Stomach (tissue), 9 donors: ENCODE data around the gene RGS6. TPM values are rescaled to one million over a fixed set of nuclear protein-coding genes. Genes with fewer than 3 reads are reported as not detected.

Experiments
- DNase-seq, 2 donors: peaks; one replicate each; pipeline versions ENCODE4 v3.0.0 to v3.0.0-alpha.2; 2013 to 2019
- H3K27ac ChIP-seq, 5 donors: fragments of 200-600 bp in 4 of 5; sonication (generic) in 4 of 5; one replicate each; pipeline ENCODE4 v1.5.1; 2013 to 2019; ENCODE audit warnings: mild to moderate bottlenecking in 1 of 5, moderate library complexity in 1 of 5
- H3K27me3 ChIP-seq, 3 donors: fragments of 200-600 bp; sonication (generic); one replicate each; pipeline ENCODE4 v1.5.1; 2017 to 2019; ENCODE audit warnings: mixed run types in 1 of 3
- H3K36me3 ChIP-seq, 4 donors: fragments of 200-600 bp; sonication (generic); 1 replicate in 3 of 4; 2 replicates in 1 of 4; pipeline ENCODE4 v1.5.1; 2016 to 2019
- H3K4me1 ChIP-seq, 4 donors: fragments of 200-600 bp; sonication (generic); one replicate each; pipeline ENCODE4 v1.5.1; 2016 to 2019
- H3K4me3 ChIP-seq, 4 donors: fragments of 200-600 bp; sonication (generic) in 3 of 4; one replicate each; pipeline ENCODE4 v1.5.1; 2016 to 2019; ENCODE audit warnings: mild to moderate bottlenecking in 1 of 4
- H3K9me3 ChIP-seq, 4 donors: fragments of 200-600 bp; sonication (generic); one replicate each; pipeline ENCODE4 v1.5.1; 2016 to 2019
- CTCF ChIP-seq, 7 experiments: fragments of 450-650 bp in 4 of 7; fragments of 200-600 bp in 3 of 7; sonication (generic) in 3 of 7; IDR thresholded peaks; one replicate each; pipeline ENCODE4 v1.5.1; 2016 to 2019; ENCODE audit warnings: antibody characterized with exemption in 7 of 7, control low read depth in 2 of 7, mild to moderate bottlenecking in 1 of 7
- EP300 ChIP-seq: sonication (generic); formaldehyde crosslinking; IDR thresholded peaks from one replicate; pipeline ENCODE4 v1.6.1; 2017; ENCODE audit warnings: antibody characterized with exemption
- POLR2A ChIP-seq, 4 donors: fragments of 450-650 bp; IDR thresholded peaks; one replicate each; pipeline ENCODE4 v1.6.1; 2016; ENCODE audit warnings: antibody characterized with exemption in 4 of 4, control low read depth in 2 of 4, mild to moderate bottlenecking in 1 of 4, moderate library complexity in 1 of 4
- POLR2AphosphoS5 ChIP-seq, 3 donors: sonication (generic); formaldehyde crosslinking; IDR thresholded peaks; one replicate each; pipeline ENCODE4 v1.6.1; 2016; ENCODE audit warnings: antibody characterized with exemption in 3 of 3
- WGBS, 5 donors: extraction: QIAGEN DNeasy Blood & Tissue Kit in 3 of 5; methylation state at CpG; one replicate each; pipeline versions ENCODE4 v1.1.5 to v1.1.7; 2013 to 2018; 5-methylcytosine and 5-hydroxymethylcytosine counted together
- intact Hi-C: fragments of 100-400 bp; cut with DNase I; formaldehyde crosslinking; loops from one replicate; pipeline ENCODE4 v1.15.1; 2023; ENCODE audit warnings: low total_unique reads
- polyA plus RNA-seq, 3 donors: library from polyadenylated mRNA; stranded (reverse); fragments of 200-250 nt; gene quantifications; one replicate each; pipeline ENCODE4 v1.2.3, GENCODE V29; 2013
- total RNA-seq, 5 donors: library from RNA; depleted of rRNA; stranded (reverse); fragments of >200 nt; gene quantifications; one replicate each; pipeline versions ENCODE4 v1.1.0 to v1.2.3, GENCODE V29; 2014 to 2016
- donor health status: healthy with polysubstance abuse.
- donor health status: Bipolar disorder and iron deficiency.
- donor health status: healthy.

The RGS6 gene
- total and polyA plus RNA-seq, 8 donors: 0.25 to 18.0 (median 0.92) TPM; not detected in 1

DNA sequence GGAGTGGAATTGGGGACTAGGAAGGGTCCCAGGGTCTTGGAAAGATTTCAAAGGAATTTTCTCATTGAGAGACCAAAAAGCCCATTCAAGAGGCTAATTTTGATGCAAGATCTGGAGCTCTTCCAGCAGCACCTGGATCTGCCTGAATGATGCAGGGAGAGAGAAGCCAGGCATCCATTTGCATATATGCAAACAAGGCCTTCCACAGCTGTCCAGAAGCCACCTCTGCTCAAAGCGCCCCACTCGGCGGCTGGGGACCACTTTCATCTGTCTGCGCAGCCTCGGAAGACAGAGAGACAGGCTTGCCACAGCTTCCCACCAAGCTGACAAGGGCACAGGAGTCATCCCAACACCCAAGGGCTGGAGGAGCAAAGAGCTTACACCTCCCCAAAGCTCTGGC is 666.1 kb downstream of the RGS6 start:
- Histone ChIP-seq H3K9me3 (no peaks in the 10 kb centered on the region), H3K27me3 (peaks cover 0 to 37% (median 0%) of the 10 kb centered on the region in 3 donors), H3K4me1 (no peaks in the 10 kb centered on the region), H3K4me3 (no peak overlapping the region), H3K36me3 (no peaks in the 10 kb centered on the region), H3K27ac (no peak overlapping the region)
- WGBS, 5 donors: 84 to 91% (median 85%) methylated on average over 5 of the region's 5 CpGs
- intact Hi-C loops: no loop called here
- TF ChIP-seq POLR2A (IDR thresholded peaks at IDR 0.05) (no peak), POLR2AphosphoS5 (IDR thresholded peaks at IDR 0.05) (no peak), EP300 (no peak), CTCF (IDR thresholded peaks at IDR 0.05) (no peak)
- no peak for DNase-seq

DNA sequence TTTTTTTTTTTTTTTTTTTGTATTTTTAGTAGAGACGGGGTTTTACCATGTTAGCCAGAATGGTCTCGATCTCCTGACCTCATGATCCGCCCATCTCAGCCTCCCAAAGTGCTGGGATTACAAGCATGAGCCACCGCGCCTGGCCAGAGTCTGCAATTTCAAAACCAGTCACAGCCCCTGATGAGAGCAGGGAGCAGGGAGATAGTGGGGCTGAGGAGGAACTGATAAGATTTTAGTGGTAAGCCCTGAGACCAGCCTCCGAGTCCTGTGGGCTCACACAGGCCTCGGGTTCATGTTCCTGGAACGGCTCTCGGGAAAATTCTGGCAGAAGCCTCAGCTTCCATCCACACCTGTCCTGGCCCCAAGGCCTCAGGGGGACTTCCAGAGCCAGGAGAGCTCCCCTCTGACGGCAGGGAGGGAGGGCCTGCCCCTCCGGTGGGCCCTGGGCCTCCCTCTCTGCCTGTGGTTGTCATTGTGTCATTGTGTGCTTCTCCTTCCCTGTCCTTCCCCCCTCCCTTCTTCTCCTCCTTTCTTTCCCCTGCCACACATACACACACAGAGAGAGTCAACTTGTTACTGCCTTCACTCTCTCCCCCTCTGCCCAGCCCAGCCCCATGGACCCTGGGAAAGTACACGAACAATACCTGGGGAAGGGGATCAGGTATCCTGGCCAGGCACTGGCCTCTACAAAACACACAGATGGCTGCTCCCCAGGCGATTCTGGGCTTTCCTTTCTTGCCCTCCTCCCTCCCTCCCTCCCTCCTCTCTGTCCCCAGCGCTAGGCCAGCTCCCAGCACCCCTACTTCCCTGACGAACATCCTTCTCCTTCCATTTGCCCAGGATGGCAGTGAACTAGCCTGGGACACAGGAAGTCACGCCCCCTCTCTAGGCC is 667.6 kb downstream of the RGS6 start:
- 59 to 72% (median 60%) methylated on average over 12 to 16 of the region's 16 CpGs for WGBS, 5 donors

GRCh38 chr14:72600551-72601330 is 668.5 kb downstream of the RGS6 start:
- H3K27me3 ChIP-seq: peaks cover 0 to 41% (median 0%) of the 10 kb centered on the region in 3 donors

More for the DNA sequence above, 667.6 kb downstream of the RGS6 start:
- Histone ChIP-seq H3K36me3 (no peaks in the 10 kb centered on the region), H3K27ac (no peak overlapping the region), H3K27me3 (peaks cover 0 to 37% (median 0%) of the 10 kb centered on the region in 3 donors), H3K4me3 (no peak overlapping the region), H3K4me1 (no peaks in the 10 kb centered on the region), H3K9me3 (no peaks in the 10 kb centered on the region)
- DNase-seq: no peak
- intact Hi-C loops: no loop called here
- TF ChIP-seq EP300 (no peak), CTCF (IDR thresholded peaks at IDR 0.05) (no peak), POLR2A (IDR thresholded peaks at IDR 0.05) (no peak), POLR2AphosphoS5 (IDR thresholded peaks at IDR 0.05) (no peak)

More at GRCh38 chr14:72600551-72601330, 668.5 kb downstream of the RGS6 start:
- H3K36me3 ChIP-seq: no peaks in the 10 kb centered on the region
- intact Hi-C loops: no loop called here
- no peak overlapping the region for H3K4me3 ChIP-seq
- TF ChIP-seq CTCF (IDR thresholded peaks at IDR 0.05) (no peak), EP300 (no peak), POLR2AphosphoS5 (IDR thresholded peaks at IDR 0.05) (no peak), POLR2A (IDR thresholded peaks at IDR 0.05) (no peak)
- H3K4me1 ChIP-seq: no peaks in the 10 kb centered on the region
- H3K9me3 ChIP-seq: no peaks in the 10 kb centered on the region
- H3K27ac ChIP-seq: no peak overlapping the region
- peak in 1 of 2 donors; percentile 29 for DNase-seq
- 63 to 76% (median 68%) methylated on average over 8 to 9 of the region's 9 CpGs for WGBS, 5 donors
